Measurements from ENCODE around the gene RUNX2.

Gene RUNX2

DNA sequence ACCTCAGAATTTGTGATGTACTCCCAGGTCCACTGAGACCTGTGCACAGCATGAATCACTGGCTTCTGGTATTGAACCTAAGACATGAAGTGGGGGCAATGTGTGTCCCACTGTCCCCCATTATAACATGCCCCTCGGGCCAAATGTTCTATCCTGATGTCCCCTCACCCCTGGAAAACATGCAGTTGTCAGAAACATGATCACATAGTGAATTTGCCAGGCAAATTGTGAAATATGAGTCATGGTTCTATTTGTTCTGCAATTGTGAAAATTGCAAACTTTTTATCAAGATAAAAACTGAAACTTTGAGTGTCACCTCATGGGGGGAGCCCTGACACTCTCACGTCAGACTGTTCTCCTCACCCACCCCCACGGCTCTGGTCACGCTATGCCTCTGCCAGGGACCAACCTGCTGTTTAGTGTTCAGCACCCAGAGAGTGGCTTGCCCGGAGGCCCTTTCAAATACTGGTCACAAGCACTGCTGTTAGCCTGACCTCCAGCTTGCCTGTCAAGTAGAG, 382.2 kb downstream of the RUNX2 start:
- TF ChIP-seq GATA3 (IDR thresholded peaks at IDR 0.05; ENCODE audit: low read depth, low read length), result no peak
- no peak for TF ChIP-seq GATA2 (IDR thresholded peaks at IDR 0.05; ENCODE audit: low read depth, low read length)

DNA sequence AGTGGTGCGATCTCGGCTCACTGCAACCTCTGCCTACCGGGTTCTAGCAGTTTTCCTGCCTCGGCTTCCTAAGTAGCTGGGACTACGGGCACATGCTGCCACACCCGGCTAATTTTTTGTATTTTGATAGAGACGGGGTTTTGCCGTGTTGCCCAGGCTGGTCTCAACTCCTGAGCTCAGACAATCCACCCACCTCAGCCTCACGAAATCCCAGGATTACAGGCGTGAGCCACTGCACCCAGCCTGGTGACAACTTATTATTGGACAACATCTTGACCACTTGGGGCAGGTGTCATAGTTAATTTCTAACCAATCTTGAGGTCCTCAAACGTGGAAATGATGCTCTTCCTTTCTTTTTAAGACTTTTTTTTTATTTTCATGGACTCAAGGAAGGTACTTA, 383.9 kb downstream of the RUNX2 start:
- TF ChIP-seq GATA2 (IDR thresholded peaks at IDR 0.05; ENCODE audit: low read depth, low read length), result no peak

DNA sequence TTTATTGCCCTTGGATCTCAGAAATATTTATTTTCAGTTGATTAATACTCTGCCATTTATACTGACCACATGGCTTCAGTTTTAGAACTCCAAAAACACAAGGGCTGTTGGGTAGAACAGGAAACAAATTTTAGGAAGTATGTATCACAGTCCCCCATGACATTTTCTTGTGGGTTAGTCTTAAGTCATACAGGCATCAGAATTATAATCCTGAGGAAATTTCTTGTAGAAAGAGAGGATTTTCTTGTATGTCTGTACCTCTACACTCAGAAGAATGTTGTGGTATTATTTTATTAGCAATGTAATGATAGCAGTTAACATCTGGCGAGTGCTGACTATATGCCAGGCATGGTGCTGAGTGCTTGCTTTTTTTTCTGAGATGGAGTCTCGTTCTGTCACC, 384.7 kb downstream of the RUNX2 start:
- no peak for TF ChIP-seq GATA3 (IDR thresholded peaks at IDR 0.05; ENCODE audit: low read depth, low read length)
- TF ChIP-seq GATA2 (IDR thresholded peaks at IDR 0.05; ENCODE audit: low read depth, low read length), result no peak

Data from SH-SY5Y (cell line).